Measurements from ENCODE around the gene ALPK3.

DNA sequence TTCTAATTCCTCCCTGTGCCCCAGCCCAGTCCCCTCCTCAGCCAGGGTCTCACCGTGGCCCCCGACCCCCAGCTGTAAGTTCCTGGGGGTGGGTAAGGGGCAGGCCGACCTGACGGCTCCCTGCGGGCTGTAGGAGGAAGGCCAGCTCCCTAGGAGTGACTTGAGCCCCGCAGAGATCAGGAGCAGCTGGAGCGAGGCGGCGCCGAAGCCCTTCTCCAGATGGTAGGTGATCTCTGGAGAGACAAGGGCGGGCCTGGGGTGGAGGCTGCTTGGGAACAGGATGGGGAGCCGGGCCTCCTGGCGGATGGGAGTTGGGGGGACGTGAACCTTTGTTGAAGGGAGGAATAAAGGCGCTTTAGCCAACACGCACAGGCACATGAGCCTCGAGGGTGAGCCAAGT lies 71.5 kb downstream of the ALPK3 start:
- TF ChIP-seq, protein P1, sequence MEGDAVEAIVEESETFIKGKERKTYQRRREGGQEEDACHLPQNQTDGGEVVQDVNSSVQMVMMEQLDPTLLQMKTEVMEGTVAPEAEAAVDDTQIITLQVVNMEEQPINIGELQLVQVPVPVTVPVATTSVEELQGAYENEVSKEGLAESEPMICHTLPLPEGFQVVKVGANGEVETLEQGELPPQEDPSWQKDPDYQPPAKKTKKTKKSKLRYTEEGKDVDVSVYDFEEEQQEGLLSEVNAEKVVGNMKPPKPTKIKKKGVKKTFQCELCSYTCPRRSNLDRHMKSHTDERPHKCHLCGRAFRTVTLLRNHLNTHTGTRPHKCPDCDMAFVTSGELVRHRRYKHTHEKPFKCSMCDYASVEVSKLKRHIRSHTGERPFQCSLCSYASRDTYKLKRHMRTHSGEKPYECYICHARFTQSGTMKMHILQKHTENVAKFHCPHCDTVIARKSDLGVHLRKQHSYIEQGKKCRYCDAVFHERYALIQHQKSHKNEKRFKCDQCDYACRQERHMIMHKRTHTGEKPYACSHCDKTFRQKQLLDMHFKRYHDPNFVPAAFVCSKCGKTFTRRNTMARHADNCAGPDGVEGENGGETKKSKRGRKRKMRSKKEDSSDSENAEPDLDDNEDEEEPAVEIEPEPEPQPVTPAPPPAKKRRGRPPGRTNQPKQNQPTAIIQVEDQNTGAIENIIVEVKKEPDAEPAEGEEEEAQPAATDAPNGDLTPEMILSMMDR (IDR thresholded peaks at IDR 0.05; ENCODE audit: low read depth, low read length, poor library complexity, severe bottlenecking), result no peak
- TF ChIP-seq EZH2phosphoT487 (IDR thresholded peaks at IDR 0.05; ENCODE audit: borderline replicate concordance, low read length), result no peak
